GM21390 (cell line): Measurements from ENCODE around the gene PRPSAP1.

Experiments
- ATAC-seq: cut with Tn5 transposase; IDR thresholded peaks from one replicate; pipeline ENCODE4 v1.9.1; 2021; ENCODE audit not compliant: unreplicated experiment

PRPSAP1 gene

GRCh38 chr17:76383546-76384221 lies 30.0 kb upstream of the PRPSAP1 start:
- peak; percentile 27 for ATAC-seq

GRCh38 chr17:76382803-76383545 lies 29.3 kb upstream of the PRPSAP1 start:
- no peak for ATAC-seq

GRCh38 chr17:76382351-76382802 lies 28.7 kb upstream of the PRPSAP1 start:
- ATAC-seq = no peak

GRCh38 chr17:76381633-76382350 lies 28.1 kb upstream of the PRPSAP1 start:
- no peak for ATAC-seq

- ATAC-seq = no peak
These were observed 26.1 kb upstream of the PRPSAP1 start for GRCh38 chr17:76379646-76380376.

GRCh38 chr17:76379275-76379641 lies 25.5 kb upstream of the PRPSAP1 start:
- no peak for ATAC-seq

- ATAC-seq = no peak
These were observed 25.0 kb upstream of the PRPSAP1 start for GRCh38 chr17:76378548-76379274.

GRCh38 chr17:76376318-76377133 lies 22.8 kb upstream of the PRPSAP1 start:
- no peak for ATAC-seq

GRCh38 chr17:76371656-76372628 lies 18.2 kb upstream of the PRPSAP1 start:
- no peak for ATAC-seq

GRCh38 chr17:76370261-76370993 lies 16.7 kb upstream of the PRPSAP1 start:
- no peak for ATAC-seq

GRCh38 chr17:76369804-76370203 lies 16.1 kb upstream of the PRPSAP1 start:
- no peak for ATAC-seq

- no peak for ATAC-seq
These were observed 15.7 kb upstream of the PRPSAP1 start for GRCh38 chr17:76369379-76369778.

- no peak for ATAC-seq
These were observed 14.8 kb upstream of the PRPSAP1 start for GRCh38 chr17:76368545-76368944.

- ATAC-seq = no peak
These were observed 13.9 kb upstream of the PRPSAP1 start for GRCh38 chr17:76367642-76368041.

GRCh38 chr17:76366247-76366646 lies 12.5 kb upstream of the PRPSAP1 start:
- no peak for ATAC-seq

- no peak for ATAC-seq
These were observed 11.7 kb upstream of the PRPSAP1 start for GRCh38 chr17:76365256-76365903.

- ATAC-seq = no peak
These were observed 9.6 kb upstream of the PRPSAP1 start for GRCh38 chr17:76363107-76363842.
